ENCODE data around the gene FSCN2. TPM values are rescaled to one million over a fixed set of nuclear protein-coding genes. Genes with fewer than 3 reads are reported as not detected.

Gene FSCN2
- polyA plus RNA-seq, 3 donors = 1.2 to 2.5 (median 1.6) TPM

- peak; percentile 94 for DNase-seq
These were observed 15.4 kb upstream of the FSCN2 start, which contains the start of gene ACTG1 for GRCh38 chr17:81512562-81513371. TSS of gene ACTG1 (minus strand) at chr17:81512799. CDS start at chr17:81512354, 445 bp downstream.

GRCh38 chr17:81513372-81513752 is 14.8 kb upstream of the FSCN2 start:
- DNase-seq = no peak

GRCh38 chr17:81513753-81514488 is 14.3 kb upstream of the FSCN2 start:
- no peak for DNase-seq

- no peak for DNase-seq
These were observed 13.8 kb upstream of the FSCN2 start for GRCh38 chr17:81514489-81514738.

GRCh38 chr17:81514739-81515529 is 13.2 kb upstream of the FSCN2 start:
- DNase-seq = no peak

GRCh38 chr17:81515530-81516041 is 12.6 kb upstream of the FSCN2 start:
- no peak for DNase-seq

GRCh38 chr17:81516439-81516838 is 11.7 kb upstream of the FSCN2 start:
- DNase-seq = no peak

- no peak for DNase-seq
These were observed 11.2 kb upstream of the FSCN2 start for GRCh38 chr17:81517009-81517338.

- DNase-seq = no peak
These were observed 10.7 kb upstream of the FSCN2 start for GRCh38 chr17:81517339-81518112.

- DNase-seq = no peak
These were observed 9.9 kb upstream of the FSCN2 start for GRCh38 chr17:81518113-81518784.

GRCh38 chr17:81518785-81519283 is 9.3 kb upstream of the FSCN2 start:
- DNase-seq = no peak

GRCh38 chr17:81519284-81520020 is 8.7 kb upstream of the FSCN2 start:
- DNase-seq = no peak

GRCh38 chr17:81520021-81520901 is 7.9 kb upstream of the FSCN2 start:
- DNase-seq = no peak

GRCh38 chr17:81522491-81523401 is 5.4 kb upstream of the FSCN2 start:
- DNase-seq = peak; percentile 91

- no peak for DNase-seq
These were observed 4.7 kb upstream of the FSCN2 start for GRCh38 chr17:81523402-81524038.

GRCh38 chr17:81524039-81524864 is 3.9 kb upstream of the FSCN2 start:
- no peak for DNase-seq

GRCh38 chr17:81524865-81525159 is 3.4 kb upstream of the FSCN2 start:
- no peak for DNase-seq
